Activated CD4-positive, alpha-beta memory T cell treated with anti-CD3 and anti-CD28 coated beads for 36 hours (primary cell): ENCODE results near the gene ORMDL3. TPM values are rescaled to one million over a fixed set of nuclear protein-coding genes. Genes with fewer than 3 reads are reported as not detected.

ENCODE experiments used
- CTCF ChIA-PET: fragments of 350-600 bp; sonication (Branson Sonifier 250); formaldehyde crosslinking; loops from one replicate; lab custom pipeline; 2021; ENCODE audit warnings: antibody characterized with exemption, inconsistent platforms; lab: Charles Lee
- POLR2A ChIA-PET: fragments of 350-600 bp; sonication (Branson Sonifier 250); formaldehyde crosslinking; loops from one replicate; lab custom pipeline; 2021; ENCODE audit warnings: antibody characterized with exemption; lab: Charles Lee
- DNase-seq: peaks from one replicate; pipeline ENCODE4 v3.0.0-alpha.2; 2020
- H3K27ac Mint-ChIP-seq: one replicate; pipeline ENCODE4 v1.8.0; 2021; ENCODE audit warnings: mixed read lengths
- H3K27me3 Mint-ChIP-seq: one replicate; pipeline ENCODE4 v1.8.0; 2021; ENCODE audit warnings: mixed read lengths
- H3K36me3 Mint-ChIP-seq: one replicate; pipeline ENCODE4 v1.8.0; 2021; ENCODE audit warnings: mixed read lengths
- H3K4me1 Mint-ChIP-seq: one replicate; pipeline ENCODE4 v1.8.0; 2021; ENCODE audit warnings: low read depth, mixed read lengths
- H3K4me3 Mint-ChIP-seq: one replicate; pipeline ENCODE4 v1.8.0; 2021; ENCODE audit warnings: mild to moderate bottlenecking, mixed read lengths
- H3K9me3 Mint-ChIP-seq: one replicate; pipeline ENCODE4 v1.8.0; 2021; ENCODE audit warnings: mixed read lengths
- intact Hi-C: fragments of 100-400 bp; cut with micrococcal nuclease; formaldehyde crosslinking; loops from one replicate; pipeline ENCODE4 v1.15.1; 2023
- total RNA-seq, 2 experiments: library from RNA; stranded (reverse); gene quantifications; one replicate each; pipeline ENCODE4 v1.2.3, GENCODE V29; 2021

The ORMDL3 gene
- total RNA-seq, 2 experiments from 2014 or later: 53.7 to 58.3 TPM

GRCh38 chr17:39946551-39947330, 19.3 kb upstream of the ORMDL3 start:
- CTCF ChIA-PET: interaction anchor here (1.1 to 2.4 kb wide), 2 partner anchors 10 to 12 kb away, joined by 4 to 14 read pairs; no protein-coding TSS in a partner anchor
- H3K36me3 Mint-ChIP-seq: no peaks in the 10 kb centered on the region
- POLR2A ChIA-PET: no interaction called here
- DNase-seq: no peak
- H3K27ac Mint-ChIP-seq: no peak overlapping the region
- no peaks in the 10 kb centered on the region for H3K4me1 Mint-ChIP-seq
- intact Hi-C loops: no loop called here
- H3K27me3 Mint-ChIP-seq: no peaks in the 10 kb centered on the region
- no peaks in the 10 kb centered on the region for H3K9me3 Mint-ChIP-seq
- no peak overlapping the region for H3K4me3 Mint-ChIP-seq

- no peaks in the 10 kb centered on the region for H3K36me3 Mint-ChIP-seq
- ChIA-PET POLR2A (no interaction called here), CTCF (no interaction called here)
- intact Hi-C loops: no loop called here
- peaks cover 14% of the 10 kb centered on the region for H3K4me1 Mint-ChIP-seq
- no peak overlapping the region for H3K27ac Mint-ChIP-seq
- DNase-seq: no peak
- no peaks in the 10 kb centered on the region for H3K27me3 Mint-ChIP-seq
- no peak overlapping the region for H3K4me3 Mint-ChIP-seq
- no peaks in the 10 kb centered on the region for H3K9me3 Mint-ChIP-seq
These were observed 17.0 kb upstream of the ORMDL3 start for GRCh38 chr17:39944393-39944711.

GRCh38 chr17:39943702-39944392, 16.4 kb upstream of the ORMDL3 start:
- Mint-ChIP-seq H3K36me3 (no peaks in the 10 kb centered on the region), H3K9me3 (no peaks in the 10 kb centered on the region), H3K4me1 (peaks cover 19% of the 10 kb centered on the region), H3K27me3 (no peaks in the 10 kb centered on the region), H3K4me3 (no peak overlapping the region), H3K27ac (no peak overlapping the region)
- POLR2A ChIA-PET: no interaction called here
- intact Hi-C loops: no loop called here
- DNase-seq: no peak
- CTCF ChIA-PET: interaction anchor here (0.6 kb wide), 1 partner anchor 290 kb away, joined by 3 read pairs; no protein-coding TSS in a partner anchor

- Mint-ChIP-seq H3K27me3 (no peaks in the 10 kb centered on the region), H3K9me3 (no peaks in the 10 kb centered on the region)
These were observed 12.4 kb upstream of the ORMDL3 start for GRCh38 chr17:39939588-39940419.

GRCh38 chr17:39939106-39939505, 11.7 kb upstream of the ORMDL3 start:
- POLR2A ChIA-PET: interaction anchor here (0.6 kb wide), 1 partner anchor 159 kb away, joined by 4 read pairs; no protein-coding TSS in a partner anchor
- CTCF ChIA-PET: interaction anchor here (1.0 to 1.8 kb wide), 4 partner anchors 20 to 285 kb away, joined by 3 to 10 read pairs (median 6); partner anchors contain the start of gene PSMD3
- Mint-ChIP-seq H3K4me1 (peaks cover 19% of the 10 kb centered on the region), H3K27me3 (no peaks in the 10 kb centered on the region), H3K9me3 (no peaks in the 10 kb centered on the region), H3K4me3 (no peak overlapping the region), H3K27ac (no peak overlapping the region), H3K36me3 (no peaks in the 10 kb centered on the region)
- no peak for DNase-seq
- intact Hi-C loops: no loop called here

More at GRCh38 chr17:39939588-39940419, 12.4 kb upstream of the ORMDL3 start:
- intact Hi-C loops: loop anchor here (1.0 kb wide), 1 partner anchor 40 kb away; the partner anchor contains the start of gene PSMD3
- CTCF ChIA-PET: interaction anchor here (1.3 to 1.8 kb wide), 4 partner anchors 18 to 67 kb away, joined by 4 to 10 read pairs (median 6); partner anchors contain the start of gene PSMD3
- peaks cover 19% of the 10 kb centered on the region for H3K4me1 Mint-ChIP-seq
- H3K27ac Mint-ChIP-seq: peak overlapping the region; percentile 46
- POLR2A ChIA-PET: interaction anchor here (0.6 to 1.1 kb wide), 2 partner anchors 41 to 159 kb away, joined by 3 to 4 read pairs; partner anchors contain the start of gene PSMD3
- no peak overlapping the region for H3K4me3 Mint-ChIP-seq
- peak; percentile 78 for DNase-seq
- no peaks in the 10 kb centered on the region for H3K36me3 Mint-ChIP-seq

GRCh38 chr17:39938140-39938869, 10.9 kb upstream of the ORMDL3 start:
- peaks cover 19% of the 10 kb centered on the region for H3K4me1 Mint-ChIP-seq
- no peaks in the 10 kb centered on the region for H3K36me3 Mint-ChIP-seq
- intact Hi-C loops: no loop called here
- no peaks in the 10 kb centered on the region for H3K9me3 Mint-ChIP-seq
- no peaks in the 10 kb centered on the region for H3K27me3 Mint-ChIP-seq
- H3K27ac Mint-ChIP-seq: no peak overlapping the region
- CTCF ChIA-PET: interaction anchor here (0.7 to 1.6 kb wide), 3 partner anchors 42 to 285 kb away, joined by 3 to 8 read pairs (median 3); partner anchors contain the start of gene PSMD3
- POLR2A ChIA-PET: interaction anchor here (1.0 to 1.1 kb wide), 2 partner anchors 10 to 17 kb away, joined by 3 read pairs; no protein-coding TSS in a partner anchor
- DNase-seq: no peak
- H3K4me3 Mint-ChIP-seq: no peak overlapping the region

GRCh38 chr17:39937447-39937846, 10.0 kb upstream of the ORMDL3 start:
- H3K9me3 Mint-ChIP-seq: no peaks in the 10 kb centered on the region
- no peak overlapping the region for H3K27ac Mint-ChIP-seq
- no peak overlapping the region for H3K4me3 Mint-ChIP-seq
- H3K36me3 Mint-ChIP-seq: no peaks in the 10 kb centered on the region
- CTCF ChIA-PET: no interaction called here
- peaks cover 19% of the 10 kb centered on the region for H3K4me1 Mint-ChIP-seq
- POLR2A ChIA-PET: interaction anchor here (1.0 to 1.1 kb wide), 2 partner anchors 9 to 16 kb away, joined by 3 read pairs; no protein-coding TSS in a partner anchor
- H3K27me3 Mint-ChIP-seq: peaks cover 2% of the 10 kb centered on the region
- intact Hi-C loops: no loop called here
- DNase-seq: no peak

- Mint-ChIP-seq H3K4me1 (peaks cover 16% of the 10 kb centered on the region), H3K9me3 (no peaks in the 10 kb centered on the region), H3K27ac (no peak overlapping the region), H3K36me3 (no peaks in the 10 kb centered on the region), H3K27me3 (peaks cover 2% of the 10 kb centered on the region), H3K4me3 (no peak overlapping the region)
- intact Hi-C loops: no loop called here
- ChIA-PET CTCF (no interaction called here), POLR2A (no interaction called here)
- DNase-seq: no peak
These were observed 8.5 kb upstream of the ORMDL3 start for GRCh38 chr17:39935909-39936308.

GRCh38 chr17:39934324-39934723, 6.9 kb upstream of the ORMDL3 start:
- H3K27ac Mint-ChIP-seq: peak overlapping the region; percentile 20
- no peak for DNase-seq
- CTCF ChIA-PET: no interaction called here
- intact Hi-C loops: no loop called here
- H3K4me1 Mint-ChIP-seq: peaks cover 7% of the 10 kb centered on the region
- H3K27me3 Mint-ChIP-seq: peaks cover 2% of the 10 kb centered on the region
- POLR2A ChIA-PET: no interaction called here
- no peak overlapping the region for H3K4me3 Mint-ChIP-seq
- H3K36me3 Mint-ChIP-seq: no peaks in the 10 kb centered on the region
- H3K9me3 Mint-ChIP-seq: no peaks in the 10 kb centered on the region

- Mint-ChIP-seq H3K4me3 (no peak overlapping the region), H3K27me3 (peaks cover 2% of the 10 kb centered on the region), H3K4me1 (peaks cover 7% of the 10 kb centered on the region), H3K9me3 (no peaks in the 10 kb centered on the region), H3K36me3 (no peaks in the 10 kb centered on the region), H3K27ac (peak overlapping the region; percentile 20)
- intact Hi-C loops: no loop called here
- no peak for DNase-seq
- ChIA-PET POLR2A (no interaction called here), CTCF (no interaction called here)
These were observed 6.5 kb upstream of the ORMDL3 start for GRCh38 chr17:39933912-39934311.
